Measurements from ENCODE around the gene DNAJB9.

Gene DNAJB9

DNA sequence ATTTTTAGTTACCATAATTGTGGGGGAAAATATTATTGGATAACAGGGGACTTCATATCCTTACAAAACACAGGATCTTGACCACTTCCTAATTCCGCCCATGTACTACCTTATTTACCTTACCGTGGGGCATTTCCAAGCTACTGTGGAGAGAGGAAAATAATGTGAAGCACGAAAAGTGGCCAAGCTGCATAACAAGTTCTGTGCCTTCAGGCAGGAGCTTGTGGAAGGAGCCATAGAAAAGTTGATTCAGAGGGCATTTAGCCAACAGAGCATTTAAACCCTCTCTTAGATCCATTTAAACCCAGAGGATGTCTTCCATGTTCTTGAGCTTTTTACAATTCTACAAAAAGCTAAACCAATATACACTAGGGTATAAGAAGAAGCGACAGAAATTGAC, 41.6 kb downstream of the DNAJB9 start:
- DNase-seq: no peak

DNA sequence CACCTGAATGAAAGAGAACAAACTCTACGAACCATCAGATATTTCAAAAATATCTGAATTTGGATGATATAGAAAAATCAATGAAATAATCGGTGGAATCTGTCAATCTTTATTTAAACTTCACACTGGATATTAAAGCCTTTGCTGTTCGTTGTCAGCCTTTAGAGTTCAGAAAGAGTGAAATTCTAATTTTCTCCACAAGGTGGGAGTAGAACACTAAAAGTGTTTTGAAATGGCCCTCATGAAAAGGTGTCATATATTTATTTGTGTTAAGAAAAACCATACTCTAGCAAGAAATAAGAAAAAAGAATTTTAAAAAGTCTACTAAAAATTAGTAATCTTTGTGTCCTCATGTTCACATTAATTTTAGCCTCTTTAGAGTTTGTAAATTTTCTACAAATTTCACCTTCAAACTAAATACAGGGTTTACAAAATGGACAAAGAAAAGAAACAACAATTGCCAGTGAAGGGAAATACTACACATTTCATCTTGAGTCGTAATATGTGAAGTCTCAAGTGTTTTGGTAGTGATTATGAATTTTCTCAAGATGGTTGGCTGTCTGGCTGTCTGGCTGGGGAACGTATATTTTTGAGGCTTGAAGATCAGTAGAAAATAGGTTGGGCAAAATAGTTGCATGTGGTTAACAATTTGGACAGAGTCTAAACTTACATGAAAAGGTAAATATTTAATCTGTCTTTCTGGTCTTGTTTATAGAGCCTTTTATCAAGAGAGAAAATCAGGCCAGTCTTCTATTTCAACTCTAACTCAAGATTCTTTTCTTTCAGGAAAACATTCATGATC, 43.7 kb downstream of the DNAJB9 start:
- no peak for DNase-seq

DNA sequence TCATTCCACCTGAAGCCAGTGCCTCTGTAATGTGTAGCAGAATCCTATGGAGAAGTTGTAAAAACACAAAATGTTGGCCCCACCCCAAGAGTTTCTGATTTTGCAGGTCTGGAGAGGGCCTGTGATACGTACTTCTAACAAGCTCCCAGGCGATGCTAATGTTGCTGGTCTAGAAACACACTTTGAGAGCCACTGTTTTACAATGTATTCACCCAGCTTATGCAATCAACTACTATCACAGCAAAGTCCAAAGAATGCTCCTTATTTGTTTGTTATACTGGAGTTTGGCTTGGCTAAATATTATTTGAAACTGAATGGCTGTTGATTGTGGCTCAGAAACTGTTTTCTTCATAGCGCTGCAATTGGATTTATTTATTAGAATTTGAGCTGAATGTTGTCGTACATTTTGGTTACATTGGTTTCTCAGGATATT, 44.3 kb downstream of the DNAJB9 start:
- no peak for DNase-seq

GRCh38 chr7:108614896-108615295, 45.2 kb downstream of the DNAJB9 start:
- DNase-seq: no peak

GRCh38 chr7:108618056-108618455, 48.4 kb downstream of the DNAJB9 start:
- no peak for DNase-seq

DNA sequence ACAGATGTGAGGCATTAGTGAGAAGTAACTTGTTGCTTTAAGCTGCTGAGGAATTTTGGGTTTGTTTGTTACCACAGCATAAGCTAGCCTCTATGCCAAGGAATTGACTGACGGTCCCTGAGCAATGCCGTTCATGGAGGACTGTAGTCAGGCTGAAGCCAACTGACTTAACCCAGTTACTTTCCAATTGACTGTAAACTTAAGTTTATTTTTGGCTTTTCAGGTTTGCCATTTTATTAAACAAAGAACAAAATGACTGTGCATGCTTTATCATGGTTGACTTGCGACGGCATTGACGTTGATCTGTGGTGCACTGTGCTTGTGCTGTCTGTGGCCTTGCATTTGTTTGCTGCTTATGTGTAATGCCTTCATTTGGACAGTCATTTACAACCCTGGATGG, 53.5 kb downstream of the DNAJB9 start:
- no peak for DNase-seq

Data from activated CD4-positive, CD25-positive, alpha-beta regulatory T cell treated with anti-CD3 and anti-CD28 coated beads, Interleukin-2, amount 50 U/mL, for 72 hours (primary cell).